Loucy (cell line): Measurements from ENCODE around the gene CD24.

Source experiments
- EZH2phosphoT487 ChIP-seq: fragments of 200-600 bp; IDR thresholded peaks from 2 replicates; pipeline ENCODE4 v1.6.1; 2018; ENCODE audit warnings: antibody characterized with exemption, mild to moderate bottlenecking, moderate library complexity, borderline replicate concordance
- TF ChIP-seq, protein P1 (sequence below): fragments of 200-600 bp; sonication (generic); conservative IDR thresholded peaks from 2 replicates; pipeline ENCODE4 v1.5.1; 2014; ENCODE audit warnings: mild to moderate bottlenecking, antibody characterized with exemption, low read length

DNA sequence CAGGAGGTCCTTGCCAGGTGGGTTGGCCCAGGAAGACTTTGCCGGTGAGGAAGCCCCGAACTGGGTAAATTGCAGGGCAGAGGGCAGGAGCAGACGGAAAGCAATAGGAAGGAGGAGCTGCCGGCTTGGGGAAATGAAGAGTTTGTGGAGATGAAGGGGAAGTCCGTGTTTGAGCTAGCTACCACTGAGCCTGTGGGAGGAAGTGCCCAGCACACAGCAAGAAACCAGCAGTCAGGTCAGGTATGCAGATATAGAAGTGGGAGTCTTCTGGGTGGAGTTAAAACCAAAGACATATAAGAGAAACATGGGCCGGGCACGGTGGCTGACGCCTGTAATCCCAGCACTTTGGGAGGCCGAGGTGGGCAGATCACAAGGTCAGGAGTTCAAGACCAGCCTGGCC is 34.7 kb downstream of the CD24 start:
- TF ChIP-seq, protein P1, sequence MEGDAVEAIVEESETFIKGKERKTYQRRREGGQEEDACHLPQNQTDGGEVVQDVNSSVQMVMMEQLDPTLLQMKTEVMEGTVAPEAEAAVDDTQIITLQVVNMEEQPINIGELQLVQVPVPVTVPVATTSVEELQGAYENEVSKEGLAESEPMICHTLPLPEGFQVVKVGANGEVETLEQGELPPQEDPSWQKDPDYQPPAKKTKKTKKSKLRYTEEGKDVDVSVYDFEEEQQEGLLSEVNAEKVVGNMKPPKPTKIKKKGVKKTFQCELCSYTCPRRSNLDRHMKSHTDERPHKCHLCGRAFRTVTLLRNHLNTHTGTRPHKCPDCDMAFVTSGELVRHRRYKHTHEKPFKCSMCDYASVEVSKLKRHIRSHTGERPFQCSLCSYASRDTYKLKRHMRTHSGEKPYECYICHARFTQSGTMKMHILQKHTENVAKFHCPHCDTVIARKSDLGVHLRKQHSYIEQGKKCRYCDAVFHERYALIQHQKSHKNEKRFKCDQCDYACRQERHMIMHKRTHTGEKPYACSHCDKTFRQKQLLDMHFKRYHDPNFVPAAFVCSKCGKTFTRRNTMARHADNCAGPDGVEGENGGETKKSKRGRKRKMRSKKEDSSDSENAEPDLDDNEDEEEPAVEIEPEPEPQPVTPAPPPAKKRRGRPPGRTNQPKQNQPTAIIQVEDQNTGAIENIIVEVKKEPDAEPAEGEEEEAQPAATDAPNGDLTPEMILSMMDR: no peak
- TF ChIP-seq EZH2phosphoT487: no peak
